GM19025 (cell line): ENCODE measurements around the gene LGALSL.
"Not testable (repeated sequence)": the region's sequence is repeated elsewhere in the genome, so short reads cannot be mapped to it uniquely, and the experiment has no call there.

Experiments
- ATAC-seq: cut with Tn5 transposase; IDR thresholded peaks from one replicate; pipeline ENCODE4 v1.9.1; 2021; ENCODE audit warnings: mild to moderate bottlenecking, low read depth, moderate library complexity; ENCODE audit not compliant: unreplicated experiment

Gene LGALSL

DNA sequence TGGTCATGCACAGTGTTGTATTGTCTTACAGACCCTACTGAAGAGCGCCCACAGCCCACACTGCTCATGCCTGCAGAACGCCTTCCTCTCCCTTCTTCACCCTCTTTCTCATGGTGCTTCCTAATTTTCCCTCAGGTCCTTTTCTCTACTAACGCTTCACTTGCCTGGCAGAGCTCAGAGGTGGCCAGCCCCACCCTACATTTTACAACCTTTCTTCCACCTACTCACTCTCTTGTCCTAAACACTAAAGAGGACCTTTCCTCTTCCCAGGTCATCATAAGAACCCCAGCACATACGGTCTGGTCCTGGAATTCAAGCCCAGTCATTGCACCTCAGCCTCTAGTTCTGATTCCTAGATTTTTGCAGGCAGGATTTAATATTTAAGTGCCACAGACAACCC, 11.7 kb upstream of the LGALSL start:
- no peak for ATAC-seq

DNA sequence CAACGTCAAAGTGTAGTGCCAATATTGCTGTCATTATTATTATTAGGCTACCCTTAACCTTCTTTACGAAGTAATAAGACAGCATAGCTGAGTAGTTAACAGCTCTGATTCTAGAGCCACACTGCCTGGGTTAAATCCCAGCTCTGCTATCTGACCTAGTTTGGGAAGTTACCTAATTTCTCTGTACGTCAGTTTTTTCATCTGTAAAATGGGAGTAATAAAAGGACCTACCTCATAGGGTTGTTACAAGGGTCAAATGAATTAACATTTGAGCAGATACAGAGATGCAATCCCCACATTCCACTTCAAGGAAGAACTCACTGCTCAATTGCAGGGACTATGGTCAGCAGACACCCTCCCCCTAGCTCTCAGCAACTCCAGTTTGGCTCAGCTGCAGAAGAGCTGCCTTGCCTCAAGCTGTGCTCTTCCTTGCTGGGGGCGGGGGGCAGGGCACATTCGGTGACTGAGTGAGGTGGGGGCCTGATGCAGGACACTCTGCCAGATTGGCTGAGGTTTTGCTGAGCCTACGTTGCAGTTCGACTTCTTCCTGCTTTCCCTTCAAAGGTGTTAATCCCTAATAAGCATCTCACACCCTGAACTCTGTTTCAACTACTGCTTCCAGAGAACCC, 11.0 kb upstream of the LGALSL start:
- no peak for ATAC-seq

- ATAC-seq: not testable (repeated sequence)
These were observed 8.0 kb upstream of the LGALSL start for GRCh38 chr2:64445970-64446369.

GRCh38 chr2:64447317-64448040, 6.5 kb upstream of the LGALSL start:
- no peak for ATAC-seq

DNA sequence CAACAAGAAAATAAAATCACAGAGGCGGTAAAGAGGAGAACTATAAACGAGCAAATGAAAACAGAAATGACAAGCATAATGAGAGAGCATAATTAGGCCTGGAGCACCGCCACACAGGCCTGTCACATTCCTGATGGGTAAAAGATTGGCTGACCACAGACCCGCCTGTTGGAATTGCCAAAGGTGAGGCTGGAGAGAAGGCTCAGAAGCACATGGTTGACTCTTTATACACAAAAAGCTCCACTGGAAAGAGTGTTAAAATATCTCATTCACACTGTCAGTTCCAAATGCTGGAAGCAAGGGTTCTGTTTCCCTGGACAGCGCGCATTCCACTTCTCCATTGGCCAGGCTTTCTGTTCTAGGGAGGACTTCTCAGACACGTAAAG, 5.9 kb upstream of the LGALSL start:
- no peak for ATAC-seq

DNA sequence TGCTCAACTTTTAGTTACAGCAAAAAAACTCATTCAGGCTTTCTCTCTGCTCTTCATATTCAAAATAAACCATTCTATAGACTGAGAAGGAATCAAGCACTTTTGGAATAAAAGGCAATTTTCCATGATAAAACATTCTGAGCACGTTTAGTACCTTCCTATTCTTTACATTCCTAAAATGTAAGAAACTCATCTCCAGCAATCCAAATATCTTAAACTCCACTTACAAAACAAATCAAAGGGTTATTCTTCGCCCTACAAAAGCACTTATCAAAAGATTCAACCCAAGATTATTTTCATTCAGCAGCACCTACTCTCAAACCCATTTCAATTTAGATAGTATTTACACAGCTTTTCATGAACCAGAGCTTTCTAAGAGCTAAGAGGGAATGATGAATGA, 2.9 kb upstream of the LGALSL start:
- no peak for ATAC-seq

GRCh38 chr2:64454386-64455332, 697 bp downstream of the LGALSL start:
- peak; percentile 56 for ATAC-seq

DNA sequence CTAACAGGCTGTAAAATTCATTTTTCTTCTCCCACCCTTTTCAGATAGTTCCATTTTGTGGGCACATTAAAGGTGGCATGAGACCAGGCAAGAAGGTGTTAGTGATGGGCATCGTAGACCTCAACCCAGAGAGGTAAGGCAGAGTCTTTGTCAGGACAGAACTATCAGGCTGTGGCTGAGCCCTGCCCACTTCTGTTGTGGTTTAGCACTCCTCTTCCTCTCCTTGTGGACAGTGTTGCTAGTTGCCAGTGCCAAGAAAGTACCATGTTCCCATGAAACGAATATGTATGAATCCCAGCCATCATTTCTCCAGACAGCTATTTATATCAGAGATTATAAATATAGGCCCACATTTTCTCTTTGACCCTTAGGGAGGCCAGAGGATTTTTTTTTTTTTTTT, 1.6 kb downstream of the LGALSL start:
- no peak for ATAC-seq

- ATAC-seq: no peak
These were observed 2.3 kb downstream of the LGALSL start for GRCh38 chr2:64456293-64456692.

- no peak for ATAC-seq
These were observed 3.6 kb downstream of the LGALSL start for GRCh38 chr2:64457524-64457923.

GRCh38 chr2:64459575-64459974, 5.6 kb downstream of the LGALSL start:
- ATAC-seq: no peak

DNA sequence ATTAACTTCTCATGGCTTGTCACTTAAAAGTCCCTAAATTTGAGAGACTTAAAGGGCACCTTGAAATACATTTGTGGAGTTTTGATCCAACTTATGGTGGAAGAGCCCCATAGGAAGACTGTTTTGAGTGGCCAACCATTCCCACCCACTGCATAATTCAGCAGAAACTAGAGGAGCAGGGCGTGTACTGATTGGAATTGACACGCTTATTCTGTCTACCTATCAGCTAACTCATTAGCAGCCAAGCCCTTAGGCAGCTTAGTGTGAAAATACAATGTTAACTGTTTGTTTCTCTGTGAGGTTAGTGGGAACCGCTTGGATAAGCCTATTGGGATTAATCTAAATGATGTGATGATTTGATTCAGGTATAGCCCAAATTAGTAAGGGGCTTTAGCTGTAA, 6.4 kb downstream of the LGALSL start:
- no peak for ATAC-seq

- no peak for ATAC-seq
These were observed 7.5 kb downstream of the LGALSL start for GRCh38 chr2:64461271-64462058.

DNA sequence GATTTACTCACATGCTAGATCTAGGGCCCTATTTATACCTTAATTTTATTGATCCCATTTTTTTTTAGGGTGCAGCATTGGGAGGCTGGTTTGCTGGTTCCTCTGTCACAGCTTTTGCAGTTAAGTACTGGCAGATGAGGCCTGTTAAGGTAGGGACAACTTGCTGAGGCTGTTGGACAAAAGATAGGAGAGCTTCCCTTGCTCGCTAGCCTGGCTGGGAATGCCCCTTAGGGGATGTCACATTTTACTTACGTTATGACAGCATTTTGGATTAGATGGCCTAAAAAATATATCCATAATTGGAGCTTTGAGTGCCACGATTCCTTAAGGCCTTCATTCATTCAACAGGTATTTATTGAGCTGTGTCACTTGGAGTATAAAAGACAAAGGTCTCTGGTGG, 8.2 kb downstream of the LGALSL start:
- no peak for ATAC-seq

DNA sequence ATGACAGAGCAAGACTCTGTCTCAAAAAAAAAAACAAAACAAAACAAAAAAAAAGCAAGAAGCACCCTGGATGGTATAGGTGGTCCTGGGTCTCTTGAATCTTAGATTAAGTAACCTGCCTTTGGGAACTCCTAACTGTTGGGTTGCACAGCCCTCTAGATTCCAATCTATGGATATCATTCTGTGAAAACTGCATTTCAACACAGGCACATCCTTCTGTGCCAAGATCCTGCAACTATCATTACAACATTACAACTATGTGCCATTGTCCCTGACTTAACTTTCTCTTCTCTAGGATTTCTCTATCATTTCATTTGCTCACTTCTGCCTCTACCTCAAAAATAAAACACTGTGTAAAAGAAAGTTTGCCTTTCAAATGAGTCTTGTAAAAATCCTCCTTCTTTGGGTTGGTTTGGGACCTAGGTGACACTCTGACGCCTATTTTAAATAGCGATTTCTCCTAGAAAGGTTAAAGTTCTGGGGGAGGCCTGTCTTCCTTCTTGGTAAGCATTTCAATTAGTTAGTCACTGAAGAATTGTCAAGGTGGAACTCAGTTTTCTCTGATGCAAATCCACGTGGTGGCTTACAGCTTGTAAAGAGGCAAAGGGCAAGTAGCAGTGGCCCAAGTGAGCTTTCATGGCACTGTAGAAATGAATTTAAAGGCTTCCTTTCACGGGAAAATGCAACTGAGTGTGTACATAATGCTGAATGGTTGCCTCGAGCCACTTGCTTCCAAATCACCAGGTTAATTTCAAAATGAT, 9.2 kb downstream of the LGALSL start:
- no peak for ATAC-seq

DNA sequence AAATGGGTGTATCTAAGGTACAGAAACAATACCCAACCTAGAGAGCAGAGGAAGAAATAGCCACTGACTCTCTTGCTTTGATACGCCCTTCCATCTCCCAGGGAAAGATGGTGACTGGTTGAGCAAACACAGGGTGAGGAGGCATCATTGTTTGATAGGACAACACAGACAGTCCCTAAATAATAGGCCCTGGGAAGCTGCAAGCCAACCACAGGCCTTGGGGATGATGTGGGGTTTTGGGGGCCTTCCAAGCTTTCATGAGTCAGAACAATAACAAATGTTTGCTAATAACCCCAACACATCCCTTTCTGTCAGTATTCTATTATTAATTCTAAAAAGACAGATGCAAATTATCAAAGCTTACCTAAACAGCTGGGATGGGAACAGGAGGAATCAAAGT, 9.8 kb downstream of the LGALSL start:
- no peak for ATAC-seq

DNA sequence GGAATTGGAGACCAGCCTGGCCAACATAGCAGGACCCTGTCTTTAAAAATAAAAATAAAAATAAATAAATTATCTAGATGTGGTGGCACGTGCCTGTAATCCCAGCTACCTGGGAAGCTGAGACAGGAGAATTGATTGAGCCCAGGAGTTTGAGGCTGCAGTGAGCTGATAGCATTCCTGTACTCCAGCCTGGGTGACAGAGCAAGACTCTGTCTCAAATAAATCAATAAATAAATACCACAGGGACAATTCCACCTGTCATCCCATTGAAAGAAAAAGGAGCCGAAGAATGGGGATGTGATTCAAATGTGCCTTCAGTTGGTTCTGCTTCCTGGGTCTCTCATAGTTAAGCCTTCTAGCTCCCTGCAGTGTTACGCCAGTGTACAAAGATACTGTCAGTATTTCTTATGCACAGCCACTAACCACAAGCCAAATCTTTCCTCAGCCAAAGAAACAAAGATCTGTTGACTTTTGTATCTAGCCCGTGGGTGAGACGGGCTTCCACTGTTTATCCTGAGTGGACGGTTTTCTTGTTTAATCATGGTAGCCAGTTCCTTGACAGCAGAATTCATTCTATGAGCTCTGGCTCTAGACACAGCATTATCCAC, 12.6 kb downstream of the LGALSL start:
- no peak for ATAC-seq

DNA sequence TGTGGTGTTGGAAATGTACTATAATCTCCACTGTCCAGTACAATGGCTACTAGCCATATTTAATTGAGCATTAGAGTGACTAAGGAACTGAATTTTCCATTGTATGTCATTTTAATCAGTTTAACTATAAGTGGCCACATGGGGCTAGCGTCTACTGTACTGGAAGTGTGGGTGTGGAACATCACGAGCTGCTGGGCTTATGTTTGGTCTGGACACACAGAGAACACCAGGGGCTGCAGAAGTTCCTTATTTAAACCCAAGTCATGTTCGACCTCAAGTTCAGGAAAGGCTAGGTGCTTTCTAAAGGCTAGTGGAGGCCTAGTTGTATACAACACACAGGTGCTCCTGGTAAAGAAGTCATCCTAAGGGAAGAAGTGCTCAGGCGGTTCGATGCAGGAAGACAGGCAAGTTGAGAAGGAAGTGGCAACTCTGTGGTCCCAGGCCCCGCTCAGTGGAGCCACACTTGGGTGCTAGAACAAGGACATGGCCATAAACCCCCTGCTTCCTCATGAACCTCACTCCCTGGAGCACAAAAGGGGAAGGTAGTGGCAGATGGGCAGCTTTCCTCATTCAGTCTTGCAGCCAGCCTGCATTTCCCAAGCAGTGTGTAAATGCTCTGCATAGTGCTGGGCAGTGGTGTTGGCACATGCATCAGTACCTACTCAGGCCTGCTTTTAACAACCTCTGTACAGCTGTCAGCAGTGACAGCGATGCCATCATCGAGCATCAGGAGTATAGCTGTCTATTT, 13.3 kb downstream of the LGALSL start:
- no peak for ATAC-seq

DNA sequence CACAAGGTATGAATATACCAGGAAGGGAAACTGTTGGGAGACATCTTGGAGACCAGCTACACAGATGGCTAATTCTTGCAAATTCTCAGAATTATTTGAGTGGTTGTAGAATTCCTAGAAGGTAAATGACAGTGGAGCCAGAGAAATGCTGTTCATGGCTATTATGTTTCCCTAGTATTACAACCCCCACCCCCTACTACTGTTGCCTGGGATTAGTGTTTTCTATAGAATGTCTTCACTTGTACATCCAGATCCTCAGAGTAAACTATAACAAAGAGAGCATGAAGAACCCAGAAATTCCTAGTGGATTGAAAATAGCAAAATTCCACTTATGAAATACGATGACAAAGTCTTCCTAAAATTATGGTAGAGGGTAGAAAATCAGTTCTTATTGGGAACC, 15.3 kb downstream of the LGALSL start:
- ATAC-seq: no peak
